Fibroblast of lung (primary cell): ENCODE data around the gene CDH15.

ENCODE experiments used
- EZH2 ChIP-seq: IDR thresholded peaks from 2 replicates; pipeline ENCODE4 v1.5.1; 2012; ENCODE audit warnings: low read length, control low read depth, mild to moderate bottlenecking; ENCODE audit errors: missing control alignments
- TF ChIP-seq, protein P1 (sequence below), 2 donors: IDR thresholded peaks in 1 of 2; conservative IDR thresholded peaks in 1 of 2; 1 replicate in 1 of 2; 2 replicates in 1 of 2; pipeline ENCODE4 v1.5.1; 2011 to 2012; ENCODE audit warnings: low read length in 2 of 2, control low read depth in 1 of 2, inconsistent platforms in 1 of 2, low read depth in 1 of 2, mild to moderate bottlenecking in 1 of 2

DNA sequence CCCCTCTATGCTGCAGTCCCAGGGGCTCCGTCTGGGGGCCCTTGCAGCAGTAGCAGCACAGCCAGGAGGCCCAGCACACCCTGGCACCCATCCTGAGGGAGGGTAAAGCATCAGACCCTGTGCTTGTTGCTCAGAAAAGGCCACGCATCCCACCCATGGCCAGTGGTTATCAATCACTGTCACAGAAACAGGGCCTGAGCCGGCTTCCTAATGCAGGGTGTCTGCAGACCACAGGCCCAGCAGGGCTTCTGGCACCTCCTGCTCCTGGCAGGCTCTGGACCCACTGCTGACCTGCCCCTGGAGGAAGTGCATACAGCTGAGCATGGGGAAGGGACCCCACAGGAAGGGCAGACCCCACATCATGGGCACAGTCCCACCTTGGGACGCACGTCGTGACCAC, 26.9 kb upstream of the CDH15 start:
- TF ChIP-seq EZH2, result no peak
- TF ChIP-seq, protein P1, sequence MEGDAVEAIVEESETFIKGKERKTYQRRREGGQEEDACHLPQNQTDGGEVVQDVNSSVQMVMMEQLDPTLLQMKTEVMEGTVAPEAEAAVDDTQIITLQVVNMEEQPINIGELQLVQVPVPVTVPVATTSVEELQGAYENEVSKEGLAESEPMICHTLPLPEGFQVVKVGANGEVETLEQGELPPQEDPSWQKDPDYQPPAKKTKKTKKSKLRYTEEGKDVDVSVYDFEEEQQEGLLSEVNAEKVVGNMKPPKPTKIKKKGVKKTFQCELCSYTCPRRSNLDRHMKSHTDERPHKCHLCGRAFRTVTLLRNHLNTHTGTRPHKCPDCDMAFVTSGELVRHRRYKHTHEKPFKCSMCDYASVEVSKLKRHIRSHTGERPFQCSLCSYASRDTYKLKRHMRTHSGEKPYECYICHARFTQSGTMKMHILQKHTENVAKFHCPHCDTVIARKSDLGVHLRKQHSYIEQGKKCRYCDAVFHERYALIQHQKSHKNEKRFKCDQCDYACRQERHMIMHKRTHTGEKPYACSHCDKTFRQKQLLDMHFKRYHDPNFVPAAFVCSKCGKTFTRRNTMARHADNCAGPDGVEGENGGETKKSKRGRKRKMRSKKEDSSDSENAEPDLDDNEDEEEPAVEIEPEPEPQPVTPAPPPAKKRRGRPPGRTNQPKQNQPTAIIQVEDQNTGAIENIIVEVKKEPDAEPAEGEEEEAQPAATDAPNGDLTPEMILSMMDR (conservative IDR thresholded peaks at IDR 0.05 in 1 of 2, IDR thresholded peaks at IDR 0.05 in 1 of 2; ENCODE audit: low read depth in 1 of 2, low read length in 2 of 2), result no peak
